Panc1 (cell line): ENCODE measurements around the gene PBX2.

Experiments
- POLR2AphosphoS5 ChIP-seq: IDR thresholded peaks from 2 replicates; pipeline ENCODE4 v1.6.1; 2012; ENCODE audit warnings: mild to moderate bottlenecking, low read depth, low read length, moderate library complexity
- TF ChIP-seq, protein P1 (sequence below): fragments of 450-650 bp; IDR thresholded peaks from 2 replicates; pipeline ENCODE4 v1.5.1; 2017; ENCODE audit warnings: mild to moderate bottlenecking

DNA sequence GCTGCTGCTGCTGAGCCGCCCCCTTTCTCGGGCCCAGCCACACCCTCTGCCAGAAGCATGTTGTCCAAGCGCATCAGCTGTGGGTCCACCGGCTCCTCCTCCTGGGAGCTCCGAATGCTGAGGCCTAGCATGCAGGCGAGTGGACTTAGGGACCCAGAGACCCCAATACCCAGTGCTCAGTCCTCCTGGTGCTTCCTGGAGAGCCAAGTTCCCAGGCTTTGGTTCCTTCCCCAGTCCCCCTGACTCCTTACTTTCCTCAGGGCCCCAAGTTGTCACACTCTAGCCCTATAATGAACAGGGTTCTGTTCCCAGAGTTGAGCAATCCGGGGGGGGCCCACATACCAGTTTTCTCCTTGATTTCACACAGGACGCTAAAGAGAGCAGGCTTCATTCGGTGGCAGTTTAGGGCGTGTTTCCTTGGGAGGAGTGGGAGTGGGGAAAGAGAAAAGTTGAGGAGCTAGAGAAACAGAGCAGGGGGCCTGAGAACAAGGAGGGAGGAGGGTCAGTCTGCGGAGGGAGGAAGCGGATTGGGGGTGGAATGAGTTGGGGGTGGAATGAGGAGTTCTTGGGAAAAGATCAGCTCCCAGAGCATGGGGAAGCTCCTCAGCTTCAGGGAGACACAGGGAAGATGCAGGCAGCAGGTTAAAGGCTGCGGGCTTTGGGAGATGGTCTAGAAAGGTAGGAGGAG is 1.5 kb downstream of the PBX2 start:
- TF ChIP-seq, protein P1, sequence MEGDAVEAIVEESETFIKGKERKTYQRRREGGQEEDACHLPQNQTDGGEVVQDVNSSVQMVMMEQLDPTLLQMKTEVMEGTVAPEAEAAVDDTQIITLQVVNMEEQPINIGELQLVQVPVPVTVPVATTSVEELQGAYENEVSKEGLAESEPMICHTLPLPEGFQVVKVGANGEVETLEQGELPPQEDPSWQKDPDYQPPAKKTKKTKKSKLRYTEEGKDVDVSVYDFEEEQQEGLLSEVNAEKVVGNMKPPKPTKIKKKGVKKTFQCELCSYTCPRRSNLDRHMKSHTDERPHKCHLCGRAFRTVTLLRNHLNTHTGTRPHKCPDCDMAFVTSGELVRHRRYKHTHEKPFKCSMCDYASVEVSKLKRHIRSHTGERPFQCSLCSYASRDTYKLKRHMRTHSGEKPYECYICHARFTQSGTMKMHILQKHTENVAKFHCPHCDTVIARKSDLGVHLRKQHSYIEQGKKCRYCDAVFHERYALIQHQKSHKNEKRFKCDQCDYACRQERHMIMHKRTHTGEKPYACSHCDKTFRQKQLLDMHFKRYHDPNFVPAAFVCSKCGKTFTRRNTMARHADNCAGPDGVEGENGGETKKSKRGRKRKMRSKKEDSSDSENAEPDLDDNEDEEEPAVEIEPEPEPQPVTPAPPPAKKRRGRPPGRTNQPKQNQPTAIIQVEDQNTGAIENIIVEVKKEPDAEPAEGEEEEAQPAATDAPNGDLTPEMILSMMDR: no peak
- TF ChIP-seq POLR2AphosphoS5: no peak
